HCT116 (cell line): ENCODE results near the gene ANKDD1A. TPM values are rescaled to one million over a fixed set of nuclear protein-coding genes. Genes with fewer than 3 reads are reported as not detected.

ENCODE experiments used
- ATAC-seq: fragments of 200-7000 bp; cut with Tn5 transposase; 2 replicates; pipeline ENCODE4 v1.9.1; 2020; ENCODE audit warnings: mild to moderate bottlenecking, moderate library complexity
- BruUV-seq: library from RNA; stranded (reverse); fragments of 400-500 nt; replicated peaks from 2 replicates; lab custom pipeline; 2021; lab: Mats Ljungman, UMichigan
- CTCF ChIA-PET: fragments of 300-600 bp; sonication (Branson Sonifier 250); formaldehyde crosslinking; loops from one replicate; lab custom pipeline; 2021; ENCODE audit warnings: antibody characterized with exemption; lab: Charles Lee
- POLR2A ChIA-PET: fragments of 300-600, 350-600 bp; sonication (Branson Sonifier 250); formaldehyde crosslinking; loops from one replicate; lab custom pipeline; 2021; ENCODE audit warnings: antibody characterized with exemption; lab: Charles Lee
- RAD21 ChIA-PET, 2 experiments: fragments of 300-600 bp; sonication (Branson Sonifier 250); formaldehyde crosslinking; loops; one replicate each; lab custom pipeline; 2023; ENCODE audit warnings: low total read pairs in 2 of 2; ENCODE audit not compliant: uncharacterized antibody in 2 of 2, unreplicated experiment in 2 of 2, low non-redundant PET in 1 of 2; lab: Charles Lee
- DNase-seq: peaks from one replicate; pipeline ENCODE4 v3.0.0-alpha.2; 2010; ENCODE audit warnings: low read depth, low spot score
- H2AFZ ChIP-seq: fragments of 200-600 bp; shearing (Covaris generic), sonication (generic); 2 replicates; pipeline ENCODE4 v1.6.1; 2017; ENCODE audit warnings: low read depth, mixed run types, mixed read lengths, antibody characterized with exemption, low read length; ENCODE audit not compliant: poor library complexity, severe bottlenecking
- H3K27ac ChIP-seq: 2 replicates; pipeline ENCODE4 v1.5.1; 2012; ENCODE audit warnings: low read depth, low read length
- H3K27me3 ChIP-seq: fragments of 200-600 bp; sonication (generic); 2 replicates; pipeline ENCODE4 v1.6.1; 2016; ENCODE audit warnings: mixed run types, low read length, mixed read lengths; ENCODE audit not compliant: insufficient read depth
- H3K36me3 ChIP-seq, 2 experiments: fragments of 200-500 bp in 1 of 2; fragments of 200-600 bp in 1 of 2; sonication (Bioruptor generic) in 1 of 2; sonication (generic) in 1 of 2; 2 replicates each; pipeline versions ENCODE4 v1.5.1 to v1.6.1; 2014 to 2016; ENCODE audit warnings: low read length in 2 of 2, inconsistent platforms in 1 of 2, mixed read lengths in 1 of 2, mixed run types in 1 of 2; ENCODE audit not compliant: insufficient read depth in 2 of 2, control insufficient read depth in 1 of 2
- H3K4me1 ChIP-seq, 2 experiments: fragments of 200-600 bp in 1 of 2; sonication (generic) in 1 of 2; 2 replicates each; pipeline versions ENCODE4 v1.5.1 to v1.6.1; 2012 to 2017; ENCODE audit warnings: low read length in 2 of 2, inconsistent platforms in 1 of 2, mild to moderate bottlenecking in 1 of 2, mixed read lengths in 1 of 2, mixed run types in 1 of 2, moderate library complexity in 1 of 2; ENCODE audit not compliant: insufficient read depth in 2 of 2, control insufficient read depth in 1 of 2
- H3K4me2 ChIP-seq: fragments of 200-600 bp; sonication (generic); 2 replicates; pipeline ENCODE4 v1.6.1; 2017; ENCODE audit warnings: mixed run types, low read length, mixed read lengths
- H3K4me3 ChIP-seq, 2 experiments: fragments of 200-600 bp in 1 of 2; sonication (generic) in 1 of 2; replicated peaks in 1 of 2; 2 replicates each; pipeline ENCODE4 v1.5.1; 2011 to 2016; ENCODE audit warnings: low read length in 2 of 2, control low read depth in 1 of 2, low read depth in 1 of 2, mild to moderate bottlenecking in 1 of 2, mixed read lengths in 1 of 2, mixed run types in 1 of 2
- H3K79me2 ChIP-seq: fragments of 200-600 bp; sonication (generic); 2 replicates; pipeline ENCODE4 v1.6.1; 2017; ENCODE audit warnings: mild to moderate bottlenecking, mixed run types, low read length, moderate library complexity, mixed read lengths; ENCODE audit not compliant: insufficient read depth
- H3K9ac ChIP-seq: fragments of 200-600 bp; sonication (generic); 2 replicates; pipeline ENCODE4 v1.6.1; 2016; ENCODE audit warnings: low read length, mixed read lengths
- H3K9me2 ChIP-seq: fragments of 200-600 bp; sonication (generic), shearing (Covaris generic); 2 replicates; pipeline ENCODE4 v1.6.1; 2017; ENCODE audit warnings: mixed run types, mild to moderate bottlenecking, moderate library complexity; ENCODE audit not compliant: insufficient read depth
- H3K9me3 ChIP-seq, 2 experiments: fragments of 200-500 bp in 1 of 2; fragments of 200-600 bp in 1 of 2; sonication (Bioruptor generic) in 1 of 2; sonication (generic) in 1 of 2; 2 replicates each; pipeline ENCODE4 v1.6.1; 2014 to 2017; ENCODE audit warnings: low read length in 2 of 2, mixed read lengths in 2 of 2, inconsistent platforms in 1 of 2, low read depth in 1 of 2, mild to moderate bottlenecking in 1 of 2, mixed run types in 1 of 2, moderate library complexity in 1 of 2; ENCODE audit not compliant: control insufficient read depth in 1 of 2, insufficient read depth in 1 of 2
- H4K20me1 ChIP-seq: fragments of 200-600 bp; sonication (generic), shearing (Covaris generic); 2 replicates; pipeline ENCODE4 v1.6.1; 2017; ENCODE audit warnings: mixed run types, mild to moderate bottlenecking, moderate library complexity; ENCODE audit not compliant: insufficient read depth
- ATF3 ChIP-seq: IDR thresholded peaks from 2 replicates; pipeline ENCODE4 v1.6.1; 2012
- CBX3 ChIP-seq: IDR thresholded peaks from 2 replicates; pipeline ENCODE4 v1.6.1; 2012; ENCODE audit warnings: low read depth
- CTCF ChIP-seq, 3 experiments: fragments of 200-600 bp in 1 of 3; sonication (generic) in 1 of 3; IDR thresholded peaks in 2 of 3; conservative IDR thresholded peaks in 1 of 3; 2 replicates each; pipeline ENCODE4 v1.5.1; 2012 to 2017; ENCODE audit warnings: low read depth in 2 of 3, low read length in 2 of 3, antibody characterized with exemption in 1 of 3, borderline replicate concordance in 1 of 3, control low read depth in 1 of 3, mild to moderate bottlenecking in 1 of 3, mixed read lengths in 1 of 3, mixed run types in 1 of 3, moderate library complexity in 1 of 3; ENCODE audit not compliant: insufficient read depth in 1 of 3
- EGR1 ChIP-seq: IDR thresholded peaks from 2 replicates; pipeline ENCODE4 v1.6.1; 2012; ENCODE audit warnings: low read depth
- ELF1 ChIP-seq: IDR thresholded peaks from 2 replicates; pipeline ENCODE4 v1.6.1; 2012; ENCODE audit warnings: low read depth, borderline replicate concordance
- EZH2phosphoT487 ChIP-seq: fragments of 200-600 bp; IDR thresholded peaks from 2 replicates; pipeline ENCODE4 v1.6.1; 2018; ENCODE audit warnings: antibody characterized with exemption, borderline replicate concordance
- MAX ChIP-seq: IDR thresholded peaks from 2 replicates; pipeline ENCODE4 v1.6.1; 2012
- POLR2A ChIP-seq: IDR thresholded peaks from 2 replicates; pipeline ENCODE4 v1.7.0; 2011; ENCODE audit warnings: borderline replicate concordance; ENCODE audit not compliant: insufficient read depth, insufficient read length; ENCODE audit errors: extremely low read depth
- POLR2AphosphoS5 ChIP-seq: IDR thresholded peaks from 2 replicates; pipeline ENCODE4 v1.6.1; 2011; ENCODE audit warnings: mild to moderate bottlenecking, low read depth, low read length, moderate library complexity
- RAD21 ChIP-seq: IDR thresholded peaks from 2 replicates; pipeline ENCODE4 v1.6.1; 2012; ENCODE audit warnings: low read depth, mild to moderate bottlenecking
- SIN3A ChIP-seq: IDR thresholded peaks from 2 replicates; pipeline ENCODE4 v1.6.1; 2012; ENCODE audit warnings: low read depth
- SP1 ChIP-seq: IDR thresholded peaks from 2 replicates; pipeline ENCODE4 v1.6.1; 2012; ENCODE audit warnings: low read depth
- SRF ChIP-seq: IDR thresholded peaks from 2 replicates; pipeline ENCODE4 v1.6.1; 2012; ENCODE audit warnings: low read depth
- TCF7L2 ChIP-seq: IDR thresholded peaks from 2 replicates; pipeline ENCODE4 v1.7.0; 2011; ENCODE audit warnings: borderline replicate concordance, inconsistent platforms; ENCODE audit not compliant: insufficient read depth, insufficient read length; ENCODE audit errors: extremely low read depth
- YY1 ChIP-seq: IDR thresholded peaks from 2 replicates; pipeline ENCODE4 v1.6.1; 2011; ENCODE audit warnings: low read length, low read depth, moderate library complexity, mild to moderate bottlenecking; ENCODE audit not compliant: insufficient replicate concordance; ENCODE audit errors: extremely low read depth
- ZFX ChIP-seq: fragments of 450-650 bp; IDR thresholded peaks from 2 replicates; pipeline ENCODE4 v1.6.1; 2017
- intact Hi-C: fragments of 100-400 bp; cut with micrococcal nuclease; formaldehyde crosslinking; loops from 2 replicates; pipeline ENCODE4 v1.10.0; 2022
- total RNA-seq: library from RNA; stranded (reverse); gene quantifications from one replicate; pipeline ENCODE4 v1.2.1, GENCODE V29; 2021; ENCODE audit not compliant: unreplicated experiment

ANKDD1A gene
- total RNA-seq, 1 experiment from 2014 or later: 8.1 TPM

- no peak overlapping the region for H3K4me2 ChIP-seq
- no peak for DNase-seq
- ChIA-PET POLR2A (no interaction called here), RAD21 (no interaction called here), CTCF (no interaction called here)
- no peak for ATAC-seq
- intact Hi-C loops: no loop called here
- no peaks in the 10 kb centered on the region for H3K27me3 ChIP-seq
- H3K4me3 ChIP-seq: no peak overlapping the region
- no peaks in the 10 kb centered on the region for H3K9me3 ChIP-seq
- H4K20me1 ChIP-seq: no peaks in the 10 kb centered on the region
- no peak overlapping the region for H2AFZ ChIP-seq
- H3K27ac ChIP-seq: no peak overlapping the region
- no peaks in the 10 kb centered on the region for H3K9me2 ChIP-seq
- no TSS peak for BruUV-seq
- no peak for TF ChIP-seq POLR2A
- no peaks in the 10 kb centered on the region for H3K4me1 ChIP-seq
- H3K79me2 ChIP-seq: no peaks in the 10 kb centered on the region
- H3K36me3 ChIP-seq: peaks cover 3 to 4% of the 10 kb centered on the region in 2 experiments; a peak in 2 of 4 replicates
- H3K9ac ChIP-seq: no peak overlapping the region
Measured at GRCh38 chr15:64862408-64862807, 49.3 kb upstream of the ANKDD1A start.

GRCh38 chr15:64864068-64864467 is 47.6 kb upstream of the ANKDD1A start:
- Histone ChIP-seq H3K27ac (no peak overlapping the region), H3K4me3 (no peak overlapping the region), H3K36me3 (peaks cover 3 to 4% of the 10 kb centered on the region in 2 experiments; a peak in 2 of 4 replicates), H3K4me2 (no peak overlapping the region), H3K9me3 (no peaks in the 10 kb centered on the region), H3K27me3 (no peaks in the 10 kb centered on the region), H2AFZ (no peak overlapping the region), H3K79me2 (no peaks in the 10 kb centered on the region), H3K9ac (no peak overlapping the region)
- intact Hi-C loops: no loop called here
- ChIA-PET CTCF (no interaction called here), RAD21 (no interaction called here), POLR2A (no interaction called here)
- no peak for DNase-seq
- BruUV-seq: no TSS peak
- no peak for TF ChIP-seq YY1
- no peak for TF ChIP-seq EZH2phosphoT487
- TF ChIP-seq POLR2AphosphoS5: no peak
- no peak for TF ChIP-seq SRF
- TF ChIP-seq ATF3: no peak
- no peak for TF ChIP-seq ELF1
- TF ChIP-seq SP1: no peak
- no peak for TF ChIP-seq CBX3
- TF ChIP-seq ZFX: no peak
- TF ChIP-seq RAD21: no peak
- TF ChIP-seq SIN3A: no peak
- TF ChIP-seq CTCF (IDR thresholded peaks at IDR 0.05 in 2 of 3, conservative IDR thresholded peaks at IDR 0.05 in 1 of 3; ENCODE audit: borderline replicate concordance in 1 of 3, insufficient read depth in 1 of 3, low read depth in 2 of 3, low read length in 2 of 3): no peak
- no peak for TF ChIP-seq MAX
- no peak for TF ChIP-seq EGR1
- no peak for TF ChIP-seq POLR2A
- TF ChIP-seq TCF7L2: no peak
- TF ChIP-seq, all 23 proteins: peak for 0
- no peaks in the 10 kb centered on the region for H4K20me1 ChIP-seq
- ATAC-seq: no peak
- H3K4me1 ChIP-seq: no peaks in the 10 kb centered on the region
- no peaks in the 10 kb centered on the region for H3K9me2 ChIP-seq
